Lower leg skin (tissue), 3 donors: Measurements from ENCODE around the gene CENPB.

Source experiments
- CTCF ChIP-seq, 3 donors: fragments of 450-650 bp; IDR thresholded peaks; one replicate each; pipeline ENCODE4 v1.5.1; 2016; ENCODE audit warnings: antibody characterized with exemption in 3 of 3, mild to moderate bottlenecking in 3 of 3, moderate library complexity in 2 of 3
- POLR2A ChIP-seq, 2 donors: fragments of 450-650 bp; IDR thresholded peaks; one replicate each; pipeline ENCODE4 v1.6.1; 2016 to 2017; ENCODE audit warnings: antibody characterized with exemption in 2 of 2, mild to moderate bottlenecking in 1 of 2, moderate library complexity in 1 of 2

GRCh38 chr20:3781153-3781910 is 5.2 kb downstream of the CENPB start, which contains the start of gene SPEF1:
- TF ChIP-seq CTCF (IDR thresholded peaks at IDR 0.05) (no peak), POLR2A (IDR thresholded peaks at IDR 0.05) (no peak)
